Cerebellar nuclear complex (tissue), 1 donor: ENCODE measurements around the gene ACAP3.
"Not testable (repeated sequence)": the region's sequence is repeated elsewhere in the genome, so short reads cannot be mapped to it uniquely, and the experiment has no call there.

Source experiments
- DNase-seq, 2 experiments: peaks; one replicate each; lab custom pipeline; 2025; lab: John Stamatoyannopoulos, UW

ACAP3 gene

GRCh38 chr1:1330366-1331067 is 22.8 kb upstream of the ACAP3 start:
- DNase-seq, result no peak

- DNase-seq, result no peak
Observed at GRCh38 chr1:1329304-1330210, 21.8 kb upstream of the ACAP3 start.

GRCh38 chr1:1328254-1328653 is 20.5 kb upstream of the ACAP3 start:
- no peak for DNase-seq

- no peak for DNase-seq
Observed at GRCh38 chr1:1327291-1327690, 19.6 kb upstream of the ACAP3 start.

- no peak for DNase-seq
Observed at GRCh38 chr1:1326075-1326605, 18.4 kb upstream of the ACAP3 start.

GRCh38 chr1:1325288-1326074 is 17.8 kb upstream of the ACAP3 start:
- DNase-seq, result no peak

GRCh38 chr1:1324524-1325287 is 17.0 kb upstream of the ACAP3 start, which contains the start of the genes CPTP and INTS11:
Gene CPTP (plus strand): TSS chr1:1324802. CDS start chr1:1326911, 2,109 bp downstream.
Gene INTS11 (minus strand): TSS chr1:1324660. CDS start chr1:1324608, 52 bp downstream.
- DNase-seq, result peak in 1 of 2 experiments; percentile 69

GRCh38 chr1:1324084-1324523 is 16.4 kb upstream of the ACAP3 start:
- DNase-seq, result no peak

- DNase-seq, result no peak
Observed at GRCh38 chr1:1322952-1323351, 15.2 kb upstream of the ACAP3 start.

- no peak for DNase-seq
Observed at GRCh38 chr1:1322418-1322817, 14.7 kb upstream of the ACAP3 start.

GRCh38 chr1:1321477-1321876 is 13.7 kb upstream of the ACAP3 start:
- DNase-seq, result no peak

GRCh38 chr1:1320666-1321448 is 13.1 kb upstream of the ACAP3 start:
- no peak for DNase-seq

- no peak for DNase-seq
Observed at GRCh38 chr1:1319646-1319941, 11.9 kb upstream of the ACAP3 start.

GRCh38 chr1:1318777-1319645 is 11.3 kb upstream of the ACAP3 start:
- DNase-seq, result no peak

GRCh38 chr1:1318131-1318652 is 10.5 kb upstream of the ACAP3 start:
- DNase-seq, result no peak

- DNase-seq, result no peak
Observed at GRCh38 chr1:1317420-1317819, 9.7 kb upstream of the ACAP3 start.

GRCh38 chr1:1316199-1316598 is 8.5 kb upstream of the ACAP3 start:
- DNase-seq, result not testable (repeated sequence)

GRCh38 chr1:1315435-1315954 is 7.8 kb upstream of the ACAP3 start:
- no peak for DNase-seq
